Lower leg skin (tissue), 4 donors: Measurements from ENCODE around the gene SPATA33. TPM values are rescaled to one million over a fixed set of nuclear protein-coding genes. Genes with fewer than 3 reads are reported as not detected.
A peak's percentile ranks its signal among the peaks of the same experiment; 100 is the strongest.

Source experiments
- DNase-seq, 2 donors: peaks; one replicate each; pipeline ENCODE4 v3.0.0-alpha.2; 2019; ENCODE audit warnings: low spot score in 2 of 2
- H3K4me3 ChIP-seq: fragments of 200-600 bp; sonication (generic); 2 replicates; pipeline ENCODE4 v1.5.1; 2017; ENCODE audit warnings: mild to moderate bottlenecking, low read depth; ENCODE audit not compliant: poor library complexity, severe bottlenecking
- CTCF ChIP-seq, 3 donors: fragments of 450-650 bp; IDR thresholded peaks; one replicate each; pipeline ENCODE4 v1.5.1; 2016; ENCODE audit warnings: antibody characterized with exemption in 3 of 3, mild to moderate bottlenecking in 3 of 3, moderate library complexity in 2 of 3
- POLR2A ChIP-seq, 2 donors: fragments of 450-650 bp; IDR thresholded peaks; one replicate each; pipeline ENCODE4 v1.6.1; 2016 to 2017; ENCODE audit warnings: antibody characterized with exemption in 2 of 2, mild to moderate bottlenecking in 1 of 2, moderate library complexity in 1 of 2
- WGBS, 2 donors: methylation state at CpG; one replicate each; pipeline ENCODE4 v1.1.5; 2018; 5-methylcytosine and 5-hydroxymethylcytosine counted together
- intact Hi-C: fragments of 100-400 bp; cut with DNase I; formaldehyde crosslinking; loops from one replicate; pipeline ENCODE4 v1.15.0; 2023; ENCODE audit warnings: low total_unique reads
- total RNA-seq, 4 donors: library from RNA; depleted of rRNA; stranded (reverse); fragments of >200 nt; gene quantifications; one replicate each; pipeline ENCODE4 v1.1.0, GENCODE V29; 2016

SPATA33 gene
- total RNA-seq, 4 donors from 2014 or later, result 1.1 to 4.1 (median 2.5) TPM

GRCh38 chr16:89708481-89708931 lies 50.9 kb downstream of the SPATA33 start:
- H3K4me3 ChIP-seq, result no peak overlapping the region
- TF ChIP-seq CTCF (IDR thresholded peaks at IDR 0.05) (no peak), POLR2A (IDR thresholded peaks at IDR 0.05) (no peak)
- intact Hi-C loops, result loop anchor here (5.0 to 10.0 kb wide), 2 partner anchors 84 to 156 kb away; no protein-coding TSS in a partner anchor
- 67 to 76% methylated on average over 10 to 17 of the region's 19 CpGs for WGBS, 2 donors
- DNase-seq, result no peak

GRCh38 chr16:89709166-89709565 lies 51.5 kb downstream of the SPATA33 start:
- no peak for DNase-seq
- intact Hi-C loops, result loop anchor here (5.0 to 10.0 kb wide), 2 partner anchors 83 to 156 kb away; no protein-coding TSS in a partner anchor
- WGBS, 2 donors, result 95 to 96% methylated on average over 6 to 8 of the region's 10 CpGs
- TF ChIP-seq POLR2A (IDR thresholded peaks at IDR 0.05) (no peak), CTCF (IDR thresholded peaks at IDR 0.05) (no peak)
- H3K4me3 ChIP-seq, result no peak overlapping the region

GRCh38 chr16:89709716-89710432 lies 52.2 kb downstream of the SPATA33 start:
- 83 to 86% methylated on average over 17 to 19 of the region's 19 CpGs for WGBS, 2 donors
- TF ChIP-seq POLR2A (IDR thresholded peaks at IDR 0.05), result no peak
- intact Hi-C loops, result loop anchor here (5.0 to 10.0 kb wide), 2 partner anchors 82 to 155 kb away; no protein-coding TSS in a partner anchor
- no peak overlapping the region for H3K4me3 ChIP-seq
- DNase-seq, result no peak

DNA sequence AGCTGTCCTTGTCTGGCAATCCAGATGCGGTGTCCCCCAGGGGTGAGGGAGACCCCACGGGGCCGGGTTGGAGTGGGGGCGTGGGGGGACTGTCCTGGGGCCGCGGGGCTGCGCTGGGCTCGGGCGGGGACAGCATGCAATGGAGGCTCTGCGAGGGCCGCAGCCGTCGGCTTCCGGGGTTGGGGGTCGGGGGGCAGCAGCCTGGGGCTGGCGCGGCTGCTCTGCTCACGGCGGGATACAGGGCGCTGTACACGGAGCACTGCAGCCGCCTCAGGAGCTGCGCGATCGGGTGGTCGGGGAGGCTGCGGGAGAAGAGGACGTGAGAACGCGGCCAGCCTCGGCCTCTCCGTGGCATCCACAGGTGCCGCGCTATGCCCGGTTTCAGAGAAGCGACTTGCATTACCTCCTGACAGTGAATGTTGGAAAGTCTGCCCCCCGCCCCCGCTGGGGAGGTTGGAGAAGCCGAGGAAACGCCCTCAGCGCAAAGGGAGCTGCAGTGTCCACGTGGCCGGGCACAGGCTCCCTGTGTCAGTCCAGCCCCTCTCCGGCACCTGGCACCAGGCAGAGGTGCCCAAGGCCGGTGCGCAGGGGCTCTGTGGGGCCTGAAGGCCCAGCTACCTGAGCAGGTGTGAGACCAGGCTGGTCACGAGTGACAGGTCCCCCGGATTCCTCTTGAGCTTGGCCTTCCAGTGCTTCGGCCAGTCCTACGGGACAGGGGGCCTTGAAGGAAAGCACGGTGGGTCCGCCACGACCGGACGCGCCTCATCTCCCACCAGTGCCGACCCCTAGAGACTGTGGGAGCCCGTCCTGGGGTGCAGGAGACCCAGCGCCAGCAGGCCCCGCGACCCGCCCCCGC lies 53.3 kb downstream of the SPATA33 start:
- 82 to 85% methylated on average over 24 to 50 of the region's 63 CpGs for WGBS, 2 donors
- no peak overlapping the region for H3K4me3 ChIP-seq
- TF ChIP-seq POLR2A (IDR thresholded peaks at IDR 0.05), result no peak
- no peak for TF ChIP-seq CTCF (IDR thresholded peaks at IDR 0.05)
- intact Hi-C loops, result no loop called here
- DNase-seq, result no peak

DNA sequence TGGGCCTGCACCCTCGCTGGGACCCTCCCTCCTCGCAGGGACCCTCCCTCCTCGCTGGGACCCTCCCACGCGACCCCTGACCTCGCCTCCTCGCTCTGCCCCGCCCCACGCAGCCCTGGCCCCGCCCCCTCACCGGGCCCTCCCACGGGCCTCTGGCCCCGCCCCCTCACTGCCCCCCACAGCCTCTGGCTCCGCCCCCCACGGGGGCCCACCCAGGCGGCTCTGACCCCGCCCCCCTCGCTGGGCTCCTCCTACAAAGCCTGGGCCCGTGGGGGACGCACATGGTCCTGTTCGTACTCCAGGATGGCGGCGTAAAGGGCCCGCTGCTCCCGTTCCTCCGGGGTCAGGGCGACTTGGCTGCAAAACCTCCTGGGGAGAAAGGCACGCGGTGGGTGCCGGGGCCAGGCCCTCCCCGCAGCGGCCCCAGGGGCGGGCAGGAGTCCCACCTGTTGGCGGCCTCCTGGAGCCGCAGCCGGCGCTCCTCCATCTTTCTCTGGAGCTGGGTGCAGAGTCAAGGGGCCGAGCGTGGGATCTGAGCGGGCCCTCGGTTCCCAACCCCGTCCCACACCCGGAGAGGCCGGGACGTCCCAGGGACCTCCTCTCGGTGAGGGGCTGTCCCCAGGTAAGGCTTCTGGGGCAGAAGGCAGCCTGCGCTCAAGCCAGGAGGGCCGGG lies 54.1 kb downstream of the SPATA33 start:
- H3K4me3 ChIP-seq, result peak overlapping the region; percentile 12
- intact Hi-C loops, result no loop called here
- WGBS, 2 donors, result 0 to 3% methylated on average over 12 to 21 of the region's 48 CpGs
- no peak for DNase-seq
- no peak for TF ChIP-seq POLR2A (IDR thresholded peaks at IDR 0.05)
- TF ChIP-seq CTCF (IDR thresholded peaks at IDR 0.05), result no peak
